CD4-positive, alpha-beta T cell (primary cell): Measurements from ENCODE around the gene OR10H5. TPM values are rescaled to one million over a fixed set of nuclear protein-coding genes. Genes with fewer than 3 reads are reported as not detected.
"Not testable (repeated sequence)": the region's sequence is repeated elsewhere in the genome, so short reads cannot be mapped to it uniquely, and the experiment has no call there.

Experiments
- ATAC-seq: fragments of 200-7000 bp; cut with Tn5 transposase; one replicate; pipeline ENCODE4 v1.10.0; 2022; ENCODE audit warnings: mild to moderate bottlenecking; ENCODE audit not compliant: poor library complexity
- CTCF ChIA-PET: fragments of 350-600 bp; sonication (Branson Sonifier 250); formaldehyde crosslinking; loops from one replicate; lab custom pipeline; 2021; ENCODE audit warnings: antibody characterized with exemption, inconsistent platforms; lab: Charles Lee
- POLR2A ChIA-PET: fragments of 350-600 bp; sonication (Branson Sonifier 250); formaldehyde crosslinking; loops from one replicate; lab custom pipeline; 2021; ENCODE audit warnings: antibody characterized with exemption, inconsistent platforms; lab: Charles Lee
- DNase-seq, 14 experiments: peaks; one replicate each; pipeline ENCODE4 v3.0.0-alpha.2; 2013 to 2020; ENCODE audit warnings: mixed read lengths in 2 of 14
- H3K27ac ChIP-seq, 2 donors: one replicate each; pipeline versions ENCODE4 v1.5.1 to v1.7.0; 2013; ENCODE audit warnings: low read length in 2 of 2, low read depth in 1 of 2, mild to moderate bottlenecking in 1 of 2
- H3K27me3 ChIP-seq, 2 experiments: 1 replicate in 1 of 2; 2 replicates in 1 of 2; pipeline versions ENCODE4 v1.6.1 to v1.7.0; 2013; ENCODE audit warnings: low read length in 2 of 2, control low read depth in 1 of 2, mild to moderate bottlenecking in 1 of 2, moderate library complexity in 1 of 2; ENCODE audit not compliant: insufficient read depth in 2 of 2, control insufficient read depth in 1 of 2
- H3K36me3 ChIP-seq: one replicate; pipeline ENCODE4 v1.6.1; 2013; ENCODE audit warnings: low read length, control low read depth; ENCODE audit not compliant: insufficient read depth
- H3K4me1 ChIP-seq: one replicate; pipeline ENCODE4 v1.6.1; 2013; ENCODE audit warnings: low read length, control low read depth; ENCODE audit not compliant: insufficient read depth
- H3K4me3 ChIP-seq: one replicate; pipeline ENCODE4 v1.5.1; 2013; ENCODE audit warnings: mild to moderate bottlenecking, low read length, moderate library complexity
- H3K9me3 ChIP-seq, 2 experiments: 1 replicate in 1 of 2; 2 replicates in 1 of 2; pipeline versions ENCODE4 v1.6.1 to v1.7.0; 2013; ENCODE audit warnings: low read length in 2 of 2, mild to moderate bottlenecking in 2 of 2, control low read depth in 1 of 2, moderate library complexity in 1 of 2; ENCODE audit not compliant: control insufficient read depth in 1 of 2, insufficient read depth in 1 of 2
- H3K27ac Mint-ChIP-seq: one replicate; pipeline ENCODE4 v1.8.0; 2020; ENCODE audit warnings: mixed read lengths
- H3K27me3 Mint-ChIP-seq: one replicate; pipeline ENCODE4 v1.8.0; 2021; ENCODE audit warnings: mixed read lengths
- H3K36me3 Mint-ChIP-seq: one replicate; pipeline ENCODE4 v1.8.0; 2021; ENCODE audit warnings: low read depth, mixed read lengths
- H3K4me1 Mint-ChIP-seq: one replicate; pipeline ENCODE4 v1.8.0; 2021; ENCODE audit warnings: low read depth, mixed read lengths
- H3K4me3 Mint-ChIP-seq: one replicate; pipeline ENCODE4 v1.8.0; 2020; ENCODE audit warnings: mild to moderate bottlenecking, mixed read lengths
- H3K9me3 Mint-ChIP-seq: one replicate; pipeline ENCODE4 v1.8.0; 2020; ENCODE audit warnings: mixed read lengths
- CTCF ChIP-seq: fragments of 200-600 bp; IDR thresholded peaks from one replicate; pipeline ENCODE4 v1.8.0; 2022; ENCODE audit warnings: antibody characterized with exemption, mild to moderate bottlenecking
- intact Hi-C, 2 experiments: fragments of 100-400 bp; cut with DNase I in 1 of 2; cut with micrococcal nuclease in 1 of 2; formaldehyde crosslinking; loops; one replicate each; pipeline versions ENCODE4 v1.15.1 to v1.9.0; 2023 to 2025; cut with DNase I, micrococcal nuclease
- total RNA-seq, 174 experiments: library from RNA in 2 of 174; stranded (reverse) in 2 of 174; gene quantifications; one replicate each; pipeline ENCODE4 v1.2.3 and lab custom pipeline; 2021 to 2026

The OR10H5 gene
- total RNA-seq, 2 experiments from 2014 or later: not detected

- ChIA-PET CTCF (no interaction called here), POLR2A (no interaction called here)
- intact Hi-C loops: no loop called here
Observed at GRCh38 chr19:15790096-15790495, 2.6 kb downstream of the OR10H5 start.

GRCh38 chr19:15794279-15794678 is 6.8 kb downstream of the OR10H5 start:
- H3K9me3 Mint-ChIP-seq, H3K9me3 ChIP-seq, intact Hi-C loops, H3K4me3 Mint-ChIP-seq, H3K4me1 Mint-ChIP-seq, ATAC-seq, H3K4me1 ChIP-seq, CTCF ChIA-PET, H3K36me3 Mint-ChIP-seq, H3K27ac Mint-ChIP-seq, POLR2A ChIA-PET, DNase-seq, H3K4me3 ChIP-seq, H3K27ac ChIP-seq, H3K36me3 ChIP-seq, H3K27me3 ChIP-seq: not testable (repeated sequence)
- peaks cover 32% of the 10 kb centered on the region for H3K27me3 Mint-ChIP-seq

More at GRCh38 chr19:15790096-15790495, 2.6 kb downstream of the OR10H5 start:
- no peak for TF ChIP-seq CTCF
- Histone ChIP-seq H3K4me3 (no peak overlapping the region), H3K36me3 (no peaks in the 10 kb centered on the region), H3K4me1 (no peaks in the 10 kb centered on the region), H3K27me3 (peaks cover 6 to 9% of the 10 kb centered on the region in 2 experiments), H3K9me3 (no peaks in the 10 kb centered on the region), H3K27ac (no peak overlapping the region)
- Mint-ChIP-seq H3K27me3 (peaks cover 37% of the 10 kb centered on the region), H3K36me3 (no peaks in the 10 kb centered on the region), H3K4me1 (no peaks in the 10 kb centered on the region), H3K27ac (no peak overlapping the region), H3K9me3 (no peaks in the 10 kb centered on the region), H3K4me3 (no peak overlapping the region)
- no peak for ATAC-seq
- DNase-seq: no peak

GRCh38 chr19:15810335-15810734 is 22.9 kb downstream of the OR10H5 start:
- intact Hi-C loops: no loop called here
- no peak overlapping the region for H3K4me3 Mint-ChIP-seq
- Histone ChIP-seq H3K27ac (no peak overlapping the region), H3K27me3 (no peaks in the 10 kb centered on the region), H3K4me1 (peaks cover 8% of the 10 kb centered on the region), H3K9me3 (no peaks in the 10 kb centered on the region), H3K4me3 (no peak overlapping the region), H3K36me3 (no peaks in the 10 kb centered on the region)
- no peak for ATAC-seq
- CTCF ChIA-PET: no interaction called here
- no peak for TF ChIP-seq CTCF
- H3K27ac Mint-ChIP-seq: no peak overlapping the region
- POLR2A ChIA-PET: no interaction called here
- H3K36me3 Mint-ChIP-seq: no peaks in the 10 kb centered on the region
- H3K27me3 Mint-ChIP-seq: peaks cover 17% of the 10 kb centered on the region
- no peak for DNase-seq
- H3K4me1 Mint-ChIP-seq: peaks cover 10% of the 10 kb centered on the region
- no peaks in the 10 kb centered on the region for H3K9me3 Mint-ChIP-seq

GRCh38 chr19:15811476-15811875 is 24.0 kb downstream of the OR10H5 start:
- no peaks in the 10 kb centered on the region for H3K36me3 ChIP-seq

More at GRCh38 chr19:15811476-15811875, 24.0 kb downstream of the OR10H5 start:
- intact Hi-C loops: no loop called here
- Histone ChIP-seq H3K4me3 (no peak overlapping the region), H3K4me1 (peaks cover 8% of the 10 kb centered on the region), H3K27ac (no peak overlapping the region), H3K9me3 (no peaks in the 10 kb centered on the region), H3K27me3 (no peaks in the 10 kb centered on the region)
- ATAC-seq (no peak), DNase-seq (no peak)
- TF ChIP-seq CTCF: no peak
- H3K27ac Mint-ChIP-seq: no peak overlapping the region
- H3K36me3 Mint-ChIP-seq: no peaks in the 10 kb centered on the region
- no peaks in the 10 kb centered on the region for H3K9me3 Mint-ChIP-seq
- ChIA-PET POLR2A (interaction anchor here (1.2 kb wide), 1 partner anchor 26 kb away, joined by 3 read pairs; no protein-coding TSS in a partner anchor), CTCF (interaction anchor here (0.9 to 1.1 kb wide), 3 partner anchors 57 to 230 kb away, joined by 5 to 7 read pairs (median 6); no protein-coding TSS in a partner anchor)
- peaks cover 17% of the 10 kb centered on the region for H3K27me3 Mint-ChIP-seq
- H3K4me3 Mint-ChIP-seq: no peak overlapping the region
- H3K4me1 Mint-ChIP-seq: peaks cover 10% of the 10 kb centered on the region
